ENCODE measurements around the gene WDR7. TPM values are rescaled to one million over a fixed set of nuclear protein-coding genes. Genes with fewer than 3 reads are reported as not detected.

The WDR7 gene
- total RNA-seq, 4 donors from 2014 or later, result 9.4 to 26.1 (median 19.2) TPM

GRCh38 chr18:56899660-56900059, 248.5 kb downstream of the WDR7 start:
- Histone ChIP-seq H3K4me1 (no peaks in the 10 kb centered on the region), H3K27me3 (no peaks in the 10 kb centered on the region), H3K36me3 (no peaks in the 10 kb centered on the region), H3K27ac (no peak overlapping the region), H3K4me3 (no peak overlapping the region), H3K9me3 (no peaks in the 10 kb centered on the region)
- TF ChIP-seq POLR2A (IDR thresholded peaks at IDR 0.05) (no peak), CTCF (IDR thresholded peaks at IDR 0.05) (no peak)
- WGBS, 2 donors, result 81 to 82% methylated on average over 1 of the region's 1 CpG
- intact Hi-C loops (cut with DNase I), result no loop called here
- no peak for DNase-seq

- intact Hi-C loops (cut with DNase I), result no loop called here
- Histone ChIP-seq H3K4me3 (no peak overlapping the region), H3K36me3 (no peaks in the 10 kb centered on the region), H3K9me3 (no peaks in the 10 kb centered on the region), H3K27me3 (no peaks in the 10 kb centered on the region), H3K4me1 (no peaks in the 10 kb centered on the region), H3K27ac (no peak overlapping the region)
- DNase-seq, result no peak
- TF ChIP-seq CTCF (IDR thresholded peaks at IDR 0.05) (no peak), POLR2A (IDR thresholded peaks at IDR 0.05) (no peak)
- 85 to 93% methylated on average over 5 to 6 of the region's 7 CpGs for WGBS, 2 donors
These were observed 249.3 kb downstream of the WDR7 start for GRCh38 chr18:56900195-56901094.

GRCh38 chr18:56901919-56902318, 250.8 kb downstream of the WDR7 start:
- TF ChIP-seq CTCF (IDR thresholded peaks at IDR 0.05) (no peak), POLR2A (IDR thresholded peaks at IDR 0.05) (no peak)
- Histone ChIP-seq H3K4me1 (no peaks in the 10 kb centered on the region), H3K36me3 (no peaks in the 10 kb centered on the region), H3K4me3 (no peak overlapping the region), H3K27me3 (no peaks in the 10 kb centered on the region), H3K27ac (no peak overlapping the region), H3K9me3 (no peaks in the 10 kb centered on the region)
- WGBS, 2 donors, result 94 to 96% methylated on average over 2 of the region's 2 CpGs
- DNase-seq, result no peak
- intact Hi-C loops (cut with DNase I), result no loop called here

- H3K4me1 ChIP-seq, result no peaks in the 10 kb centered on the region
- no peaks in the 10 kb centered on the region for H3K36me3 ChIP-seq
- WGBS, 2 donors, result 86% methylated on average over 3 of the region's 3 CpGs
- TF ChIP-seq POLR2A (IDR thresholded peaks at IDR 0.05) (no peak), CTCF (IDR thresholded peaks at IDR 0.05) (no peak)
- DNase-seq, result no peak
- intact Hi-C loops (cut with DNase I), result no loop called here
- no peak overlapping the region for H3K27ac ChIP-seq
- H3K9me3 ChIP-seq, result no peaks in the 10 kb centered on the region
- H3K4me3 ChIP-seq, result no peak overlapping the region
- no peaks in the 10 kb centered on the region for H3K27me3 ChIP-seq
These were observed 251.5 kb downstream of the WDR7 start for GRCh38 chr18:56902653-56903052.

- H3K27ac ChIP-seq, result no peak overlapping the region
- TF ChIP-seq POLR2A (IDR thresholded peaks at IDR 0.05), result no peak
- TF ChIP-seq CTCF (IDR thresholded peaks at IDR 0.05), result no peak
- intact Hi-C loops (cut with DNase I), result no loop called here
- WGBS, 2 donors, result 66 to 77% methylated on average over 2 of the region's 2 CpGs
- H3K4me1 ChIP-seq, result no peaks in the 10 kb centered on the region
- H3K27me3 ChIP-seq, result no peaks in the 10 kb centered on the region
- no peak for DNase-seq
- H3K36me3 ChIP-seq, result no peaks in the 10 kb centered on the region
- no peaks in the 10 kb centered on the region for H3K9me3 ChIP-seq
- H3K4me3 ChIP-seq, result no peak overlapping the region
These were observed 252.5 kb downstream of the WDR7 start for GRCh38 chr18:56903686-56904085.

All from esophagus squamous epithelium (tissue), 5 donors.